ENCODE results near the gene MCOLN2.
"Not testable (repeated sequence)": the region's sequence is repeated elsewhere in the genome, so short reads cannot be mapped to it uniquely, and the experiment has no call there.

MCOLN2 gene

DNA sequence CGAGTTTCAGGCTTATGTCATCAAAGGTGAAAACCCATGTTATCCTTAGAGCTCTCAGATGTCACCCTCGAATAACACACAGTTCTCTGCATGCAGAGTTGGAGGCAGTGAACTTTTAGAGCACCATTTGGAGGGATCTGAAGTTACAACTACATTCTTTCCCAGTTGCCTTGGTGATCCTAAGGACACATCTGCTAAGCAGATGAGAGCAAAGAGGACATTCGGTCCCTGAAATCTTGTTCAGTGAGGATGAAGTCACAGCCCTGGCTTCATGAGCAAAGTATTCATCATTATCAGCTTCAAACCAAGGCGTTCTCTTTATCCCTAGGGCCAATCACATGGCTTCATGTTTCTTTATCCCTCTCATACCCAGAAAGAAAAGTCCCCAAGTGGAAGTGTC lies 23.1 kb upstream of the MCOLN2 start:
- Histone ChIP-seq H3K9me3 (ENCODE audit: control insufficient read depth in 5 of 5, low read length in 5 of 5) (peaks cover 0 to 2% (median 0%) of the 10 kb centered on the region in 5 donors), H3K27ac (ENCODE audit: low read depth, low read length) (peak overlapping the region; percentile 19), H3K4me3 (ENCODE audit: low read depth in 1 of 5, low read length in 5 of 5) (no peak overlapping the region), H3K27me3 (ENCODE audit: control insufficient read depth in 5 of 5, insufficient read depth in 4 of 5, low read length in 5 of 5) (no peaks in the 10 kb centered on the region), H3K9ac (ENCODE audit: low read length in 5 of 5) (no peak overlapping the region), H3K36me3 (ENCODE audit: control insufficient read depth in 5 of 5, insufficient read depth in 5 of 5, low read length in 5 of 5) (no peaks in the 10 kb centered on the region), H3K4me1 (ENCODE audit: control insufficient read depth in 5 of 5, insufficient read depth in 5 of 5, low read length in 5 of 5) (no peaks in the 10 kb centered on the region)

DNA sequence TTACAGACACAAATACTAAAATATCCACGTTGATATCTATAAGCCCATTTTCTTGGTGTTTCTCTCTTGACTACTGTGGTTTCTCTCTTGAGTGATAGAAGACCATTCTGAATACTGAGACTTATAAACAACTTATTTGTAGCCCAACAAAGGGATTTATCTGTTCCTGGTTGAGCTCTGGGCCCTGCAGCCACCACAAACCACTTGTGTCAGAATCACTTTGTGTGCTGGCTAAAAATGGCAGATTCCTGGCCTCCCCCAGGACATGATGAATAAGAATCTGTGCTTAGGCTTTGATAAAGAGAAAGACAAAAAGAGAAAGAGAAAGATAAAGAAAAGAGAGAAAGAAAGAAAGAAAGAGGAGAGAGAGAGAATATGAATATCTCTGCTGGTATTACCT lies 18.9 kb upstream of the MCOLN2 start:
- H3K4me1 ChIP-seq (ENCODE audit: control insufficient read depth in 5 of 5, insufficient read depth in 5 of 5, low read length in 5 of 5): no peaks in the 10 kb centered on the region
- H3K27ac ChIP-seq (ENCODE audit: low read depth, low read length): no peak overlapping the region
- H3K36me3 ChIP-seq (ENCODE audit: control insufficient read depth in 5 of 5, insufficient read depth in 5 of 5, low read length in 5 of 5): no peaks in the 10 kb centered on the region
- H3K27me3 ChIP-seq (ENCODE audit: control insufficient read depth in 5 of 5, insufficient read depth in 4 of 5, low read length in 5 of 5): no peaks in the 10 kb centered on the region
- no peak overlapping the region for H3K4me3 ChIP-seq (ENCODE audit: low read depth in 1 of 5, low read length in 5 of 5)
- H3K9me3 ChIP-seq (ENCODE audit: control insufficient read depth in 5 of 5, low read length in 5 of 5): peaks cover 0 to 8% (median 0%) of the 10 kb centered on the region in 5 donors
- no peak overlapping the region for H3K9ac ChIP-seq (ENCODE audit: low read length in 5 of 5)

DNA sequence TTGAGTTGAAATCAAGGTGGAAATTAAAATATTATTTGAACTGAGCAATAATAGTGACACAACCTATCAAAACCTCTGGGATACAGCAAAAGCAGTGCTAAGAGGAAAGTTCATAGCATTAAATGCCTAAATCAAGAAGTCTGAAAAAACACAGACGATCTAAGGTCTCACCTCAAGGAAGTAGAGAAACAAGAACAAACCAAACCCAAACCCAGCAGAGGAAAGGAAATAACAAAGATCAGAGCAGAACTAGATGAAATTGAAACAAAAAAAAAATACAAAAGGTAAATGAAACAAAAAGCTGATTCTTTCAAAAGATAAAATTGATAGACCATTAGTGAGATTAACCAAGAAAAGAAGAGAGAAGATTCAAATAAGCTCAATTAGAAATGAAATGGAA lies 8.7 kb upstream of the MCOLN2 start:
- H3K9me3 ChIP-seq (ENCODE audit: control insufficient read depth in 5 of 5, low read length in 5 of 5); H3K4me1 ChIP-seq (ENCODE audit: control insufficient read depth in 5 of 5, insufficient read depth in 5 of 5, low read length in 5 of 5); H3K9ac ChIP-seq (ENCODE audit: low read length in 5 of 5); H3K4me3 ChIP-seq (ENCODE audit: low read depth in 1 of 5, low read length in 5 of 5); H3K27ac ChIP-seq (ENCODE audit: low read depth, low read length); H3K36me3 ChIP-seq (ENCODE audit: control insufficient read depth in 5 of 5, insufficient read depth in 5 of 5, low read length in 5 of 5); H3K27me3 ChIP-seq (ENCODE audit: control insufficient read depth in 5 of 5, insufficient read depth in 4 of 5, low read length in 5 of 5): not testable (repeated sequence)

DNA sequence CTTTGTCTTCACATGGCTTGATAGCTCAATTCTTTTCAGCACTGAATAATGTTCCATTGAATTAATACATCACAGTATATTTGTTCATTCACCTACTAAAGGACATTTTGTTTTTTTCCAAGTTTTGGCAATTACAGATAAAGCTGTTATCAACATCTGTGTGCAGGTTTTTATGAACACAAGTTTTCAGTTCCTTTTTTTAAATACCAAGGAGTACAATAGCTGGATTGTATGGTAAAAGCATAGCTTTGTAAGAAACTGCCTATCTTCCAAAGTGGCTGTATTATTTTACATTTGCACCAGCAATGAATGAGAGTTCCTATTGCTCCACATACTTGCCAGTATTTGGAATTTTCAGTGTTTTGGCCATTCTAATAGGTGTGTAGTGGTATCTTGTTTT lies 4.8 kb upstream of the MCOLN2 start:
- no peak overlapping the region for H3K27ac ChIP-seq (ENCODE audit: low read depth, low read length)
- no peak overlapping the region for H3K9ac ChIP-seq (ENCODE audit: low read length in 5 of 5)
- H3K27me3 ChIP-seq (ENCODE audit: control insufficient read depth in 5 of 5, insufficient read depth in 4 of 5, low read length in 5 of 5): peaks cover 5 to 21% (median 8%) of the 10 kb centered on the region in 5 donors
- H3K36me3 ChIP-seq (ENCODE audit: control insufficient read depth in 5 of 5, insufficient read depth in 5 of 5, low read length in 5 of 5): no peaks in the 10 kb centered on the region
- H3K9me3 ChIP-seq (ENCODE audit: control insufficient read depth in 5 of 5, low read length in 5 of 5): peaks cover 0 to 7% (median 0%) of the 10 kb centered on the region in 5 donors
- no peak overlapping the region for H3K4me3 ChIP-seq (ENCODE audit: low read depth in 1 of 5, low read length in 5 of 5)
- peaks cover 3 to 19% (median 17%) of the 10 kb centered on the region in 5 donors for H3K4me1 ChIP-seq (ENCODE audit: control insufficient read depth in 5 of 5, insufficient read depth in 5 of 5, low read length in 5 of 5)

DNA sequence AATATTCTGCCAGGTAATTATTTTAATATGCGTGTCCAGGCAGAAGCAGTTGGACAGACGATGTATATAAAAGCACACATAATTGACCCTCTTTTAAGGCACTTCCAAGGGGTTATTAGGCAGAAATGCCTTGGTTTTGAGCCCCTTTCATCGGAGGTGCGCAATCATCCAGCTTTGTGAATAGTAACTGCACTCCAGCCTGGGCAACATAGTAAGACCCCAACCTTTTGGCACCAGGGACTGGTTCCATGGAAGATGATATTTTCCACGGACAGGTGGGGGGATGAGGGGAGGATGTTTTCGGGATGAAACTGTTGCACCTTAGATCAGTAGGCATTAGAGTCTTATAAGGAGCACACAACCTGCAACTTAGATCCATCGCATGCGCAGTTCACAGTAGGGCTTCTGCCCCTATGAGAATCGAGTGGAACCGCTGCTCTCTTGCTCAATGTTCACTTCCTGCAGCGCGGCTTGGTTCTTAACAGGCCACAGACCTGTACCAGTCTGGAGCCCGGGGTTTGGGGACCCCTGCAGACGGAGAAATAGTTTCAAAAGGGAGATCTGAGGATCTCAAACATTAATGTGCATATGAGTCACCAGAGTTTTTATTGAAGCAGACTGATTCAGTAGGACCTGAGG lies 1.8 kb upstream of the MCOLN2 start:
- Histone ChIP-seq H3K27ac (ENCODE audit: low read depth, low read length) (no peak overlapping the region), H3K4me1 (ENCODE audit: control insufficient read depth in 5 of 5, insufficient read depth in 5 of 5, low read length in 5 of 5) (peaks cover 3 to 24% (median 22%) of the 10 kb centered on the region in 5 donors), H3K4me3 (ENCODE audit: low read depth in 1 of 5, low read length in 5 of 5) (peak overlapping the region in 4 of 5 donors; percentile 57 to 72 (median 60)), H3K27me3 (ENCODE audit: control insufficient read depth in 5 of 5, insufficient read depth in 4 of 5, low read length in 5 of 5) (peaks cover 8 to 21% (median 11%) of the 10 kb centered on the region in 5 donors), H3K36me3 (ENCODE audit: control insufficient read depth in 5 of 5, insufficient read depth in 5 of 5, low read length in 5 of 5) (no peaks in the 10 kb centered on the region), H3K9me3 (ENCODE audit: control insufficient read depth in 5 of 5, low read length in 5 of 5) (no peaks in the 10 kb centered on the region), H3K9ac (ENCODE audit: low read length in 5 of 5) (no peak overlapping the region)

DNA sequence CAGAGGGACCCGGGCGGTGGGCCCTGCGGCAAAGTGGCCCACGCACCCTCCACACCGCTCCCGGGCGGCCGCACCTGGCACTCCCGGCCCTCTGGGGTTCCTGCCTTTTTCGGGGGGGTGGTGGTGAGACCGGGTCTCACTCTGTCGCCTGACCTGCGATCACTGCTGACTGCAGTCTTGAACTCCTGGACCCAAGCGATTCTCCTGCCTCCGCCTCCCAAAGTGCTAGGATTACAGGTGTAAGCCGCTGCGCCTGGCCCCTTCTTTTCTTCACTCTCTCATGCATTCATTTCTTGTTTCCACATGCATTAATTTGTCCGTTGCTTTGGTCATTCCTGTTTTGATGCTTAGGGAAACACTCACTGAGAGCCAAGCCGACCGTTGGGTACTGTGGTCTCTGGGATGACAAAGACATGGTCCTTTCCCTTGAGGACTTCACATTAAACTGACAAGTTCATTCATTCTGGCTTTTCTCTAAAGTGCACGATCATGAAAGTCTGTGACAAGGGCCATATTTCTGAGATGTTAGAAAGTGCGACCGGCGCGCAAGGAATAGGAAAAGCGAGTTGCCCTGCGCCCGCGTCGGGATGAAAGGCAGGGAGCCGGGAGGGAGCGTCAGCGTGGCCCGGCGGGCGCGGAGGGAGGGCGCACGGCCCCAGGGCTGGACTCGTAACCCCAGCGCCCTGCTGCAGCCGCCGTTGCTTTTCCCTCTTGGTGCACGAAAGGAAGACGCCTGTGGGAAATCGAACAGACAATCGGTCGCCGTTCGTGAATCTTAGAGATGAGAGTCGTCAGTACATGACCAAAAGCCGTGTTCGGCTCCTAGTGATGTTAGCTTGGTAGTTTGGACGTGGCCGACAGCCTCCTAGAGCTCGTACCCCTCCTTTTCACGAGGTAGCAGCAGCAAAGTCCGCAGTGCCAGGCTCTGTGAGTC lies 1.0 kb upstream of the MCOLN2 start:
- Histone ChIP-seq H3K4me3 (ENCODE audit: low read depth in 1 of 5, low read length in 5 of 5) (peak overlapping the region; percentile 40 to 72 (median 58)), H3K4me1 (ENCODE audit: control insufficient read depth in 5 of 5, insufficient read depth in 5 of 5, low read length in 5 of 5) (peaks cover 3 to 24% (median 22%) of the 10 kb centered on the region in 5 donors), H3K27ac (ENCODE audit: low read depth, low read length) (no peak overlapping the region), H3K9me3 (ENCODE audit: control insufficient read depth in 5 of 5, low read length in 5 of 5) (no peaks in the 10 kb centered on the region), H3K9ac (ENCODE audit: low read length in 5 of 5) (peak overlapping the region in 2 of 5 donors; percentile 23 to 37), H3K27me3 (ENCODE audit: control insufficient read depth in 5 of 5, insufficient read depth in 4 of 5, low read length in 5 of 5) (peaks cover 5 to 18% (median 11%) of the 10 kb centered on the region in 5 donors), H3K36me3 (ENCODE audit: control insufficient read depth in 5 of 5, insufficient read depth in 5 of 5, low read length in 5 of 5) (no peaks in the 10 kb centered on the region)

DNA sequence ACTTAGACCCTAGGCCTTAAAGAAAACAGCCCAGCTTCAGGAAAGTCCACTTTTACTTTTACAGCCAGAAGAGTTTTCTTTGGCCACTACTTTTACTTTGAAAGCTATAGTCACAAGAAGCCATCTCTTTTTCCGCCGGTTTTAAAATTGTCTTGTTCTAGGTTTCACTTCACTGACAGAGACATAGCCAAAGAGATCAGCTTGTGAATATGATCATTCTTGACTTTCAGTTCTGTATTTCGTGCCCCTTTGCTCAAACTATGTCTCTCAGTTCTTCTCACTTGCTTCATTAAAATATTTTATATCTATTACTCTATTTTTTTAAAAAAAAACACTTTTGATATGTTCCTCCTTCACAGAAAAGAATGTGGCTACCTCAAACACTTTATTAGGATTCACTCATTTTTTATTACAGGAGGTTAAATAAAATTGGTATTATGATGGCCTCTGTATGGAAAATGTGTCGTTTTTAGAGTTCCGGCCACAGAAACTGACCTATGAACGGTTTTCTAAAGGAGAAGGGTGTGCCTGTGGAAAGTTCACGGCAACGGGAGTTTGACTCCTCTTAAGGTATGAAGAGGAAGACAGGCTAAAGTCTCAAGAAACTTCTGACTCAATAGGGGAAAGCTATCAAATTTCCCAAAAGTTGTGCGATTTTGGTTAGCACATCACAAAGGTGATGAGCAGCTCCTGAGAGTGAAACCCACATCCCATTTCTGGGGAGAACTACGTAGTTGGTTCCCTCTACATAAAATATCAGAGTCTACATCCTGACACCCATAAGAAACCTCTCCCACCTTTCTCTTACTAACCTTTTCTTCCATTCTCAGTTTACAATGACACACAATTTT lies 1.2 kb downstream of the MCOLN2 start:
- Histone ChIP-seq H3K4me1 (ENCODE audit: control insufficient read depth in 5 of 5, insufficient read depth in 5 of 5, low read length in 5 of 5) (peaks cover 3 to 24% (median 22%) of the 10 kb centered on the region in 5 donors), H3K9me3 (ENCODE audit: control insufficient read depth in 5 of 5, low read length in 5 of 5) (no peaks in the 10 kb centered on the region), H3K36me3 (ENCODE audit: control insufficient read depth in 5 of 5, insufficient read depth in 5 of 5, low read length in 5 of 5) (no peaks in the 10 kb centered on the region), H3K27ac (ENCODE audit: low read depth, low read length) (no peak overlapping the region), H3K9ac (ENCODE audit: low read length in 5 of 5) (no peak overlapping the region), H3K27me3 (ENCODE audit: control insufficient read depth in 5 of 5, insufficient read depth in 4 of 5, low read length in 5 of 5) (peaks cover 5 to 18% (median 11%) of the 10 kb centered on the region in 5 donors), H3K4me3 (ENCODE audit: low read depth in 1 of 5, low read length in 5 of 5) (no peak overlapping the region)

DNA sequence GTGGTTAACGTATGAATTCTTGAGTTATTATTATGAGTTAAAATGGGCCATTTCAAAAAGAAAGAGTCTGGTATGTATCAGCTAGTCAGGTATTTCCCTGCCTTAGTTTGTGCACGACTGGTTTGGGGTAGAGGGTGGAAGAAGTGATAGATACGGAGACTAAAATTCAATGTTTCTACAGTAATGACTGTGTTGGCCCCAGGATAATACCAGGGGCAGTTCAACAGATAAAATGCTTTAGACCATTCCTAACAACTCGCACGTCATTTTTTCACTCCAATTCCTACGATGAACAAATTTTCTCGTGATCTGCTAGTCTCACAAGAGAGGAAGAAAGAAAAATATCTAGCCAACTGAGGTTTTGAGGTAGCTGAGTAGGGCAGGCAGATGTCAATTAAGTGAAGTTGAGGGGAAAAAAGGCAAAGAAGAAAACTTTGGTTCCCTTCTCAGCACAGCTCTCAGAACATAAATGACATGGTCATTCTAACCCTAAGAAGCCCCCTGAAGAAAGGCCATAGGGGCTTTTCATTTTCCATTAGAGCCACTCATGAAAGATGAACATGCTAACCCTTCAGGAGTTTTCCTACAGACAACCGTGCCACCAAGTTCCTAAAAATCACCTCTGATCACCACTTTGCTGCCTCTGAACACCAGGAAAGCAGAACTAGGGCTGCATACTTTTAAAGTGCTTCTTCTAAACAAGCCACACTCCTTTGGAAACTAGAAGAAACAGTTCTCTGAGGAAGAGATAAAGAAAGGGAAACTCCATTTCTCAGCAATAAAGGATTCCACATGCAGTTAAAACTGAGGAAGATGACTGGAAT lies 5.6 kb downstream of the MCOLN2 start:
- no peaks in the 10 kb centered on the region for H3K9me3 ChIP-seq (ENCODE audit: control insufficient read depth in 5 of 5, low read length in 5 of 5)
- H3K9ac ChIP-seq (ENCODE audit: low read length in 5 of 5): no peak overlapping the region
- no peaks in the 10 kb centered on the region for H3K36me3 ChIP-seq (ENCODE audit: control insufficient read depth in 5 of 5, insufficient read depth in 5 of 5, low read length in 5 of 5)
- no peak overlapping the region for H3K27ac ChIP-seq (ENCODE audit: low read depth, low read length)
- H3K4me3 ChIP-seq (ENCODE audit: low read depth in 1 of 5, low read length in 5 of 5): no peak overlapping the region
- peaks cover 0 to under 1% (median 0%) of the 10 kb centered on the region in 5 donors for H3K27me3 ChIP-seq (ENCODE audit: control insufficient read depth in 5 of 5, insufficient read depth in 4 of 5, low read length in 5 of 5)
- H3K4me1 ChIP-seq (ENCODE audit: control insufficient read depth in 5 of 5, insufficient read depth in 5 of 5, low read length in 5 of 5): peaks cover 0 to 3% (median under 1%) of the 10 kb centered on the region in 5 donors

DNA sequence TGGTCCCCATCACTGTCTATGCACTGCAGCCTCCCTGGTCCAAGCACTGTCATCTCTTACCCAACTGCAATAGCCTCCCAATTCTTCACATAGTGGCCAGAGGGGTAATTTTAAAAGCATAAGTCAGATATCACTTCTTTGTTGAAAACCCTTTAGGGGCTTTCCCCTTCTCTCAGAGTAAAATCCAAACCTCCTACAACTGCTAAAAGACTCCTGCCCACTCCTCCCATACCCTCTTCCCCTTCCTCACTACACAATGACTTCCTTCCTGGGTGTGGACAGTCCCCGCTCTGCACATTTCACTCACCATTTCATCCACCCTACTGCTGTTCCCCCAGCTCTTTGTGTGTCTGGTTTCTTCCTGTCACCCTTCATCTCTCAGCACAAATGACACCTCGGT lies 8.3 kb downstream of the MCOLN2 start:
- Histone ChIP-seq H3K9ac (ENCODE audit: low read length in 5 of 5) (no peak overlapping the region), H3K9me3 (ENCODE audit: control insufficient read depth in 5 of 5, low read length in 5 of 5) (no peaks in the 10 kb centered on the region), H3K4me3 (ENCODE audit: low read depth in 1 of 5, low read length in 5 of 5) (no peak overlapping the region), H3K27ac (ENCODE audit: low read depth, low read length) (no peak overlapping the region), H3K36me3 (ENCODE audit: control insufficient read depth in 5 of 5, insufficient read depth in 5 of 5, low read length in 5 of 5) (no peaks in the 10 kb centered on the region), H3K27me3 (ENCODE audit: control insufficient read depth in 5 of 5, insufficient read depth in 4 of 5, low read length in 5 of 5) (no peaks in the 10 kb centered on the region), H3K4me1 (ENCODE audit: control insufficient read depth in 5 of 5, insufficient read depth in 5 of 5, low read length in 5 of 5) (peaks cover 0 to 3% (median 0%) of the 10 kb centered on the region in 5 donors)

Measured in subcutaneous abdominal adipose tissue (tissue), 5 donors.